Immature natural killer cell (primary cell): ENCODE results near the gene FPR2. TPM values are rescaled to one million over a fixed set of nuclear protein-coding genes. Genes with fewer than 3 reads are reported as not detected.
"Not testable (repeated sequence)": the region's sequence is repeated elsewhere in the genome, so short reads cannot be mapped to it uniquely, and the experiment has no call there.

Experiments
- DNase-seq, 3 donors: peaks; one replicate each; pipeline ENCODE4 v3.0.0; 2022; ENCODE audit warnings: mixed read lengths in 1 of 3
- H3K27ac Mint-ChIP-seq, 6 donors: one replicate each; pipeline ENCODE4 v1.8.0; 2020; ENCODE audit warnings: mixed read lengths in 6 of 6, mild to moderate bottlenecking in 5 of 6, inconsistent platforms in 4 of 6, moderate library complexity in 3 of 6
- H3K27me3 Mint-ChIP-seq, 3 donors: one replicate each; pipeline ENCODE4 v1.8.0; 2020 to 2021; ENCODE audit warnings: low read depth in 3 of 3, mild to moderate bottlenecking in 3 of 3, mixed read lengths in 3 of 3, moderate library complexity in 3 of 3, inconsistent platforms in 1 of 3
- H3K36me3 Mint-ChIP-seq, 3 donors: one replicate each; pipeline ENCODE4 v1.8.0; 2020; ENCODE audit warnings: mixed read lengths in 3 of 3, inconsistent platforms in 2 of 3, mild to moderate bottlenecking in 2 of 3
- H3K4me1 Mint-ChIP-seq, 2 donors: one replicate each; pipeline ENCODE4 v1.8.0; 2020; ENCODE audit warnings: inconsistent platforms in 2 of 2, mild to moderate bottlenecking in 2 of 2, mixed read lengths in 2 of 2, moderate library complexity in 1 of 2
- H3K4me3 Mint-ChIP-seq, 5 donors: one replicate each; pipeline ENCODE4 v1.8.0; 2020; ENCODE audit warnings: mild to moderate bottlenecking in 5 of 5, mixed read lengths in 5 of 5, inconsistent platforms in 3 of 5, moderate library complexity in 3 of 5
- H3K9me3 Mint-ChIP-seq, 6 donors: one replicate each; pipeline ENCODE4 v1.8.0; 2020; ENCODE audit warnings: mild to moderate bottlenecking in 6 of 6, mixed read lengths in 6 of 6, inconsistent platforms in 4 of 6, moderate library complexity in 3 of 6
- polyA plus RNA-seq, 3 donors: library from polyadenylated mRNA; unstranded; fragments of 300-500 nt; fragmentation: Illumina TruSeq; gene quantifications; one replicate each; pipeline ENCODE4 v1.2.3, GENCODE V29; 2021

Gene FPR2
- polyA plus RNA-seq, 3 donors from 2014 or later = not detected

DNA sequence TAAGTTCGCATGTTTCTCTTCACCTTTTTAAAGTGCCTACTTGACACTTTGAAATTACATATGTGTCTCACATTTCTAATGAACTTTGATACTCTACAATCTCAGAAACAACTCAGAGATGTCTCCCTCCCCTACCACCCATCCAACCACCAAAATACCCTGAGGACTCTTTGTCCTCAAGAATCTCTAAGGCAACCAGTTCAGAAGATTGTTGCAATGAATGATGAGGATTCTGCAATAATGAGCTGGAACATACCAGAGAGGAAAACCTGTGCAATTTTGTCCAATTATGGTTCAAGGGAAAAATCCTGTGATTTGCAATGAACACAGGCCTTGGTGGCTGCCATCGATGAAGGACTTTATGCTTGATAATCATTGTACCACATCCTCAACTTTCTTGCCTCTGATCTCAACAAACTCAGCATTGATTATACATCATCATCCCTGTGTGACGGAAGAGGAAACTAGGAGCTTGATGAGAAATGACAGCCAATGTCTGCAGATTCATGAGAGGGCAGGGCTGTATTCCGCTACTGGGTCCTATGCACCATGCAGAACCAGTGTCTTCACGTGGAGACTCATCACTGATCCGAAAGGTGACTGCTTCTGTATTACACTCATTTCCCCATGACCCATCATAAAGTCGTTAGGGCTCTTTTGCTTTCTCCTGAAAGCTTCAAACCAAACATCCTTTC, 10.4 kb upstream of the FPR2 start:
- peaks cover 0 to 9% (median 7%) of the 10 kb centered on the region in 3 donors for H3K27me3 Mint-ChIP-seq
- DNase-seq = no peak
- H3K27ac Mint-ChIP-seq = no peak overlapping the region
- no peaks in the 10 kb centered on the region for H3K4me1 Mint-ChIP-seq
- H3K4me3 Mint-ChIP-seq = no peak overlapping the region
- no peaks in the 10 kb centered on the region for H3K36me3 Mint-ChIP-seq
- no peaks in the 10 kb centered on the region for H3K9me3 Mint-ChIP-seq

GRCh38 chr19:51751655-51752054, 9.3 kb upstream of the FPR2 start, which contains the start of gene FPR1:
Gene FPR1, minus strand, starts transcription at chr19:51751878. Its CDS starts 4,884 bp downstream, at chr19:51746994.
- no peak within 1 kb of the TSS for H3K4me3 Mint-ChIP-seq
- no peak within 1 kb of the TSS for H3K27ac Mint-ChIP-seq
- peaks cover 0 to 9% (median 7%) of the 10 kb centered on the region in 3 donors for H3K27me3 Mint-ChIP-seq
- no peaks in the 10 kb centered on the region for H3K9me3 Mint-ChIP-seq
- DNase-seq = no peak
- H3K36me3 Mint-ChIP-seq = no peaks in the 10 kb centered on the region
- no peaks in the 10 kb centered on the region for H3K4me1 Mint-ChIP-seq

- Mint-ChIP-seq H3K27ac (no peak overlapping the region), H3K4me3 (no peak overlapping the region), H3K36me3 (no peaks in the 10 kb centered on the region), H3K9me3 (no peaks in the 10 kb centered on the region), H3K4me1 (no peaks in the 10 kb centered on the region), H3K27me3 (peaks cover 0 to 6% (median 6%) of the 10 kb centered on the region in 3 donors)
- DNase-seq = no peak
Measured at GRCh38 chr19:51754109-51754508, 6.9 kb upstream of the FPR2 start.

GRCh38 chr19:51754770-51755169, 6.2 kb upstream of the FPR2 start:
- H3K4me3 Mint-ChIP-seq = no peak overlapping the region
- H3K36me3 Mint-ChIP-seq = no peaks in the 10 kb centered on the region
- H3K9me3 Mint-ChIP-seq = peaks cover 0 to 4% (median 1%) of the 10 kb centered on the region in 6 donors
- peaks cover 0 to 6% (median 4%) of the 10 kb centered on the region in 3 donors for H3K27me3 Mint-ChIP-seq
- H3K4me1 Mint-ChIP-seq = no peaks in the 10 kb centered on the region
- H3K27ac Mint-ChIP-seq = no peak overlapping the region
- no peak for DNase-seq

DNA sequence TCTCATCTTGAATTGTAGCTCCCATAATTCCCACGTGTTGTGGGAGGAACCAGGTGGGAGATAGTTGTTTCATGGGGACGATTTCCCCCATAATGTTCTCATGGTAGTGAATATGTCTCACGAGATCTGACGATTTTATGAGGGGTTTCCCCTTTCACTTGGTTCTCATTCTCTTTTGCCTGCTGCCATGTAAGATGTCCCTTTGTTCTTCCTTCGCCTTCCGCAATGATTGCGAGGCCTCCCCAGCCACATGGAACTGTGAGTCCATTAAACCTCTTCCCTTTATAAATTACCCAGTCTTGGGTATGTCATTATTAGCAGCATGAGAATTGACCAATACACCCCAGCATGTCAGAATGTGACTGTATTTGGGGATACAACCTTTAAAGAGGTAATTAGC, 5.4 kb upstream of the FPR2 start:
- no peak for DNase-seq
- H3K36me3 Mint-ChIP-seq = no peaks in the 10 kb centered on the region
- H3K9me3 Mint-ChIP-seq = peaks cover 0 to 5% (median 1%) of the 10 kb centered on the region in 6 donors
- H3K4me1 Mint-ChIP-seq = no peaks in the 10 kb centered on the region
- H3K27ac Mint-ChIP-seq = no peak overlapping the region
- H3K27me3 Mint-ChIP-seq = peaks cover 3 to 6% (median 4%) of the 10 kb centered on the region in 3 donors
- H3K4me3 Mint-ChIP-seq = no peak overlapping the region

GRCh38 chr19:51761696-51762095, 716 bp downstream of the FPR2 start:
- DNase-seq = no peak
- H3K4me1 Mint-ChIP-seq = no peaks in the 10 kb centered on the region
- no peak overlapping the region for H3K4me3 Mint-ChIP-seq
- H3K27ac Mint-ChIP-seq = no peak overlapping the region
- peaks cover 0 to 8% (median 4%) of the 10 kb centered on the region in 6 donors for H3K9me3 Mint-ChIP-seq
- H3K27me3 Mint-ChIP-seq = peaks cover 3 to 15% (median 8%) of the 10 kb centered on the region in 3 donors
- no peaks in the 10 kb centered on the region for H3K36me3 Mint-ChIP-seq

DNA sequence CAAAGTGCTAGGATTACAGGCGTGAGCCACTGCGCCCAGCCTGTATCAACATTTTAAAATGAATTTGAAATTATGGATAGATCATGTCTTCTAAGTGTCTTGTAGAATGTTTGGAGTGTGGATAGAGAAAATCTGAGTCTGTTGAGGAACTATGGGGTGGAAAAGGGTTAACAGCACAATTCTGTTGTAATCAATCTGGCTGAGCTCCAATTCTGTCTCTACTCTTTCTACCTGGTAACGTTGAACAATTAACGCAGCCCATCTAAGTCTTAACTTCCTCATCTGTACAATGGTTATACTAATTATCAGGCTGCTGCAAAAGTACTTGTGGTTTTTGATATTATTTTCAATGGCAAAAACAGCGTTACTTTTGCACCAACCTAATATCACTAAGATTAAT, 4.1 kb downstream of the FPR2 start:
- H3K9me3 Mint-ChIP-seq = peaks cover 0 to 5% (median under 1%) of the 10 kb centered on the region in 6 donors
- peaks cover 3 to 12% (median 9%) of the 10 kb centered on the region in 3 donors for H3K27me3 Mint-ChIP-seq
- no peaks in the 10 kb centered on the region for H3K4me1 Mint-ChIP-seq
- no peak overlapping the region for H3K4me3 Mint-ChIP-seq
- H3K36me3 Mint-ChIP-seq = no peaks in the 10 kb centered on the region
- DNase-seq = no peak
- H3K27ac Mint-ChIP-seq = no peak overlapping the region

DNA sequence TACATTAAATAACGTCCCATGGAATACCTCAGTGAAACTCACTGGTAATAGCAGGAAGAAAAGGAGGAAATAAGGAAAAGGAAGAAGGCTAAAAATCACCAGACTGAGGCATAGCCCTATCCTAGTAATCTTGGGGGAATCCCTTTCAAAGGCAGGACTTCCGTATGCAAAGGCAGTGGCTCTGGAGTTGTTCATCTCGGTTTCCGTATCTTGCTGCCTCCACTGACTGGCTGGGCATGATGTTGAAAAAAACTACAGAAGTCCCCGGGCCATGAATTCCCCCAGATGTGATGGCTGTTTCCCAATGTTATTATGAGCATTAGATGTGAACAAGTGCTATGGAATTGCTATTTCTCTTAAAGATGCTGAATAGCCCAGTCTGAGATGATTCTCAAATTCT, 5.5 kb downstream of the FPR2 start:
- Mint-ChIP-seq H3K4me1 (no peaks in the 10 kb centered on the region), H3K36me3 (no peaks in the 10 kb centered on the region), H3K27ac (no peak overlapping the region), H3K9me3 (peaks cover 0 to 5% (median under 1%) of the 10 kb centered on the region in 6 donors), H3K27me3 (peaks cover 3 to 12% (median 9%) of the 10 kb centered on the region in 3 donors), H3K4me3 (no peak overlapping the region)
- no peak for DNase-seq

DNA sequence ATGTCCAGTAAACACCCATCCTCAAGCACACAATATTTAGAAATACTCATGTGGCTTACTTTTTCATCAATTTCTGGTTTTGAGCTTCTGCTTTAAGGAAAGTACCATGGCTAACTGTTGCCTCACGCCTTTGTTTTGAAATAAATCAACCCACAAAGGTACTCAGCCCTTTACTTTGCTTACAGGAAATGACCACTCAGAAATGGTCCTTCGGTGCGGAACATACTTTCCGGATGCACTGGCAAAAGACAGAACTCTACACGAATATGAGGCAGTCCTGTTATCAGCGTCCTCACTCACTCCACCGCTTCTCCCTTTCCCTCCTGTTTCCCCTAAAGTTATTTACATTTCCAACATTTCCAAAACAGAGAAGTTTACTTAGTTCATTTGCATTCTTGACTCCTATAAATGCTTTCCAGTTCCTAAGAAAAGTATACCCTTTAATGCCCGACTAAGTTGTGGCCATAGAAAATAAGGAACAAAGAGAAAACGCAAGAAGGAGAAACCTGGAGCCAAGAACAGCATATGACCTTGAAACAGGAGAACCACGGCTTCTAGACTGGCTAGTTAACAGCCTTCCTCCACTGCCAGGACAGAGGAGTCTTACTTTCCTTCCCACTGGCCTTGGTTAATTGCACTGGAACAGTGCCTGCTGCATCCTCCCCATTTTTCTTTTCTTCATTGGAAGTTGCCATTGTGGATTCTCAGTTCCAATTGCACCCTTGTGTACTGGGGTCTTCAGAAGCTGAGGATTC, 10.6 kb downstream of the FPR2 start:
- Mint-ChIP-seq H3K27me3 (peaks cover 4 to 13% (median 8%) of the 10 kb centered on the region in 3 donors), H3K4me3 (no peak overlapping the region), H3K27ac (no peak overlapping the region), H3K4me1 (no peaks in the 10 kb centered on the region), H3K9me3 (peaks cover 0 to 2% (median under 1%) of the 10 kb centered on the region in 6 donors), H3K36me3 (no peaks in the 10 kb centered on the region)
- DNase-seq = no peak

DNA sequence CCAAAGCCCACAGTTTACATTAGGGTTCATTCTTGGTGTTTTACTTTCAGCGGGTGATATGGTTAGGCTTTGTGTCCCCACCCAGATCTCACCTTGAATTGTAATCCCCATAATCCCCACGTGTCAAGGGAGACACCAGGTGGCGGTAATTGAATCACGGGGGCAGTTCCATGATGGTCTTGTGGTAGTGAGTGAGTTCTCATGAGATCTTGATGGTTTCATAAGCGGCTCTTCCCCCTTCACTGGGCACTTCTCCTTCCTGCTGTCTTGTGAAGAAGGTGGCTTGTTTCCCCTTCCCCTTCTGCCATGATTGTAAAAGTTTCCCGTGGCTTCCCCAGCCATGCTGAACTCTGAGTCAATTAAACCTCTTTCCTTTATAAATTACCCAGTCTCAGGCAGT, 12.0 kb downstream of the FPR2 start:
- H3K4me3 Mint-ChIP-seq = no peak overlapping the region
- peaks cover 10 to 12% (median 12%) of the 10 kb centered on the region in 3 donors for H3K27me3 Mint-ChIP-seq
- H3K27ac Mint-ChIP-seq = no peak overlapping the region

DNA sequence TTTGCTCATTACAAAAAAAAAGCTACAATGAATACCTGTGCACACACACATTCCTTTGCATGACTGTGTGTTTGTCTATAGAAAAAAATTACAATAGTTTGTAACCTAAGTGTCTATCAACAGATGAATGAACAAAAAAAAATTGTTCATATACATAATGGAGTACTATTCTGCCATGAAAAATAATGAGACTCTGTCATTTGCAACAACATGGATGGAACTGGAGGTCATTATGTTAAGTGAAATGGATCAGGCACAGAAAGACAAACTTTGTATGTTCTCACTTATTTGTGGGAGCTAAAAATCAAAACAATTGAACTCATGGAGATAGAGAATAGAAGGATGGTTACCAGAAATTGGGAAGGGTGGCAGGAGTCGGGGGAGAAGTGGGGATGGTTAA, 15.6 kb downstream of the FPR2 start:
- peaks cover 12 to 20% (median 13%) of the 10 kb centered on the region in 3 donors for H3K27me3 Mint-ChIP-seq
- not testable (repeated sequence) for H3K9me3 Mint-ChIP-seq, H3K4me3 Mint-ChIP-seq, H3K36me3 Mint-ChIP-seq, DNase-seq, H3K4me1 Mint-ChIP-seq, H3K27ac Mint-ChIP-seq

More for the DNA sequence above, 12.0 kb downstream of the FPR2 start:
- Mint-ChIP-seq H3K36me3 (no peaks in the 10 kb centered on the region), H3K9me3 (peaks cover 0 to 5% (median 2%) of the 10 kb centered on the region in 6 donors), H3K4me1 (peaks cover 0 to 5% of the 10 kb centered on the region in 2 donors)
- no peak for DNase-seq

DNA sequence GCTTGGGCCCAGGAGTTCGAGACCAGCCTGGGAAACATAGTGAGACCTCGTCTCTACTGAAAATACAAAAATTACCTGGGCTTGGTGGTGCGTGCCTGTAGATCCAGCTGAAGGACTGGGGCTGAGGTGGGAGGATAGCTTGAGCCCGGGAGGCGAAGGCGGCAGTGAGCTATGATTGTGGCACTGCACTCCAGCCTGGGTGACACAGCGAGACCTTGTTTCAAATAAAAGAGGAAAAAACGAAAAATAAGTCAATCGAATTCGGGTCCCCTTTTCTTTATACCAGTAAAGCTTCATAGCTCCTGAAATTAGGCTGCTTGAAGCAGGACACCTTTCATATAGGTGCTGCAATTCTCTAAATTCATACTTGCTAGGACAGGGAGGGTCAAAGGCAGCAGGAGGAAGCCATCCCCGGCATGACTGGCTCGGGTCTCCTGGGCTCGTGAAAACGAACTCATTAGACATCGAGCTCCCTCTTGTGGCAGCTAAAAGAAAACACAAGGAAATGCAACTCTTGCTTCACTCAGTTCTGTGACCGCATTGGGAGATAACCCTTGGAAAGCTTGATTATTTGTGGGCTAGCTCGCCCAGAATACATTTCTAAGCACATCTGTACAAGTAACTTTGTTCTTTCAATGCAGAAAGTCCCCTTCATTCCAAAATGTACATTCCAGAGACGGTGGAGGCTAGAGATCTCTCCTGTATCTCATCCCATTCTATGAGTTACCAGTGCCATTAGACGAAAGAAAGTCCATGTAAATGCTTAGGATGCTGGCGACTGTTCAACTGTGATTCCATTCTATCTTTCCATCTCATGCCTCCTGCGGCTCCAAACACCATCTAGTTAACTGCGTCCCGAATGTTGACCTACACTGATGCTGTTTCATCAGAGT, 16.8 kb downstream of the FPR2 start:
- Mint-ChIP-seq H3K4me1 (peaks cover 0 to 9% of the 10 kb centered on the region in 2 donors), H3K27ac (no peak overlapping the region), H3K4me3 (no peak overlapping the region), H3K27me3 (peaks cover 12 to 20% (median 14%) of the 10 kb centered on the region in 3 donors), H3K9me3 (peaks cover 0 to 5% (median 2%) of the 10 kb centered on the region in 6 donors), H3K36me3 (no peaks in the 10 kb centered on the region)
- DNase-seq = peak; percentile 15 to 27 (median 26)

DNA sequence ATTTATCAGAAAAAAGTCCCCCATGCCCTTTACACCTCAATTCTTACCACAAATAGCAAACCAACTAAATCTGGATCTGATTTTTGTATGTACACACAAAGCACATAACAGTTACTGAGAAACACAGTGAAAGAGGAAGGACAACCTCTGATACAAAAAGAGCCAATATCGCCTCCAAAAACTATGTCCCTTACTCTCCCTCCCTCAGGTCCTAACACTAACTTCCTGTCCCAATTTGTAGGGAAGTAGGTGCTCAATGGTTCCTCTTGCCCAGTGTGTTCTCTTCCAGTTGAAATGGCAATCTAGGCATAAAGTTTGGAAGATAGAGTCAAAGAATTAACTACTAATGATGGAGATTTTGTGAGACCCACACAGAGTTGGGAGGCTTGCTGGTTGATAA, 18.2 kb downstream of the FPR2 start:
- DNase-seq = no peak
- no peak overlapping the region for H3K4me3 Mint-ChIP-seq
- H3K27ac Mint-ChIP-seq = no peak overlapping the region
- peaks cover 0 to 9% of the 10 kb centered on the region in 2 donors for H3K4me1 Mint-ChIP-seq
- H3K36me3 Mint-ChIP-seq = no peaks in the 10 kb centered on the region
- peaks cover 11 to 20% (median 12%) of the 10 kb centered on the region in 3 donors for H3K27me3 Mint-ChIP-seq
- H3K9me3 Mint-ChIP-seq = peaks cover 0 to 5% (median 2%) of the 10 kb centered on the region in 6 donors
